B cell (primary cell): Measurements from ENCODE around the gene RBM4B.

ENCODE experiments used
- EZH2 ChIP-seq: IDR thresholded peaks from 2 replicates; pipeline ENCODE4 v1.6.1; 2012; ENCODE audit warnings: borderline replicate concordance, low read depth, mild to moderate bottlenecking, moderate library complexity, low read length; ENCODE audit not compliant: insufficient read depth, poor library complexity, severe bottlenecking
- TF ChIP-seq, protein P1 (sequence below): fragments of 200-600 bp; IDR thresholded peaks from one replicate; pipeline ENCODE4 v1.8.0; 2022; ENCODE audit warnings: antibody characterized with exemption, mild to moderate bottlenecking

DNA sequence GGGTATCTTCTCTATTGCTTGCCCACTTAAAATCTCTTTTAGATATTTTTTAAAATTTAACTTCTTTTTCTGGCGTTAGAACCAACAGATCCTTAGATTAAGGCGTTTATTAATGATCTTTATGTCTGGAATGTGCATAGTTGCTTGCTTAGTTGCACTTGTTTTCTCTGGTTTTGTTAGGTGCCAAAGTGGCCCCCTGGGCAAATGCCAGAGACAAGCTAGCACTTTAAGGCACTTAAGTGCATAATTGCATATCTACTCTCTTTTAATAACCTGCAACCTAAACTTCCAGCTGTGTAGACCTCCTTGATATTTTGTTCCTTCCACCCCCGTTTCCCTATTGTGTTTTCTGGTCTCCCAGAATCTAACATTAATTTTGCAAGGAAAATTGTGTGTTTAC lies 35.9 kb downstream of the RBM4B start:
- TF ChIP-seq, protein P1, sequence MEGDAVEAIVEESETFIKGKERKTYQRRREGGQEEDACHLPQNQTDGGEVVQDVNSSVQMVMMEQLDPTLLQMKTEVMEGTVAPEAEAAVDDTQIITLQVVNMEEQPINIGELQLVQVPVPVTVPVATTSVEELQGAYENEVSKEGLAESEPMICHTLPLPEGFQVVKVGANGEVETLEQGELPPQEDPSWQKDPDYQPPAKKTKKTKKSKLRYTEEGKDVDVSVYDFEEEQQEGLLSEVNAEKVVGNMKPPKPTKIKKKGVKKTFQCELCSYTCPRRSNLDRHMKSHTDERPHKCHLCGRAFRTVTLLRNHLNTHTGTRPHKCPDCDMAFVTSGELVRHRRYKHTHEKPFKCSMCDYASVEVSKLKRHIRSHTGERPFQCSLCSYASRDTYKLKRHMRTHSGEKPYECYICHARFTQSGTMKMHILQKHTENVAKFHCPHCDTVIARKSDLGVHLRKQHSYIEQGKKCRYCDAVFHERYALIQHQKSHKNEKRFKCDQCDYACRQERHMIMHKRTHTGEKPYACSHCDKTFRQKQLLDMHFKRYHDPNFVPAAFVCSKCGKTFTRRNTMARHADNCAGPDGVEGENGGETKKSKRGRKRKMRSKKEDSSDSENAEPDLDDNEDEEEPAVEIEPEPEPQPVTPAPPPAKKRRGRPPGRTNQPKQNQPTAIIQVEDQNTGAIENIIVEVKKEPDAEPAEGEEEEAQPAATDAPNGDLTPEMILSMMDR, result no peak
- no peak for TF ChIP-seq EZH2
